NCI-H748 (cell line): Measurements from ENCODE around the gene SLC9A3.

Source experiments
- DNase-seq: peaks from one replicate; lab custom pipeline; 2025; ENCODE audit not compliant: unreplicated experiment; lab: John Stamatoyannopoulos, UW

Gene SLC9A3

DNA sequence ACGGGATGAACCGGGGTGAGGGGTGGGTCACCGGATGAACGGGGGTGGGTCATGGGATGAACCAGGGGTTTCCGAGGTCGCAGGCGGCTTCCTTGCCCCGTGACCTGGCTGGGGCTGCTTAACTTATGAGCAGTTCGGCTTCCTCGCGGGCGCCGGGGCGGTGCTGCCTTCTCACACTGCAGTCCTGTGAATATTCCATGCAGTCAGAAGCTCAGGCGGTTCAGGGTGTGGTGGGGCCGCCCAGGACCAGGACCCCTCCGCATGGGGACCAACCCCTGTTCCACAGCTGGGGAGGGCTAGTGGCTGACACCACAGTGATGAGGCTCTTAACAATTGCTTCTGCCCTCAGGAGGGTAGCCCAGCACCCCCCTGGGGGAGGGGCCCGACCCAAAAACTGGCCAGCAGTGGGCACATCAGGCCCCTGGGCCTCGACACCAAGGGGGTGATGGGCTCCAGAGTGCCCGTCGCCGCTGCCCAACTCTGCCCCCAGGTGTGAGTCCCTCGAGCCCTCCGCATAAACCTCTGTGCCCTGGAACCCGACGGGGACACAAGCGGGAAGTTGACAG, 30.9 kb upstream of the SLC9A3 start:
- no peak for DNase-seq

DNA sequence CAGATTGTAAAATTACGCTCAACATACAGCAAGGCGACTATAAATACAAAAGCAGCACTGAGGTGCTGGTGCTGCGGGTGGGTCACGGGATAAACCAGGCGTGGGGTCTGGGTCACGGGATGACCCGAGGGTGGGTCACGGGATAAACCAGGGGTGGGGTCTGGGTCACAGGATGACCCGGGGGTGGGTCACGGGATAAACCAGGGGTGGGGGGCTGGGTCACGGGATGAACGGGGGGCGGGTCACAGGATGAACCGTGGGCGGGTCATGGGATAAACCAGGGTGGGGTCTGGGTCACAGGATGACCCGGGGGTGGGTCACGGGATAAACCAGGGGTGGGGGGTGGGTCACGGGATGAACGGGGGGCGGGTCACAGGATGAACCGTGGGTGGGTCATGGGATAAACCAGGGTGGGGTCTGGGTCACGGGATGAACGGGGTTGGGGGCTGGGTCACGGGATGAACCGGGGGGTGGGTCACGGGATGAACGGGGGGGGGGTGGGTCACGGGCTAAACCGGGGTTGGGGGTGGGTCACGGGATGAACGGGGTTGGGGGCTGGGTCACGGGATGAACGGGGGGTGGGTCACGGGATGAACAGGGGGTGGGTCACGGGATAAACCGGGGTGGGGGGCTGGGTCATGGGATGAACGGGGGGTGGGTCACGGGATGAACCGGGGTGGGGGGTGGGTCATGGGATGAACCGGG, 30.2 kb upstream of the SLC9A3 start:
- DNase-seq, result no peak

DNA sequence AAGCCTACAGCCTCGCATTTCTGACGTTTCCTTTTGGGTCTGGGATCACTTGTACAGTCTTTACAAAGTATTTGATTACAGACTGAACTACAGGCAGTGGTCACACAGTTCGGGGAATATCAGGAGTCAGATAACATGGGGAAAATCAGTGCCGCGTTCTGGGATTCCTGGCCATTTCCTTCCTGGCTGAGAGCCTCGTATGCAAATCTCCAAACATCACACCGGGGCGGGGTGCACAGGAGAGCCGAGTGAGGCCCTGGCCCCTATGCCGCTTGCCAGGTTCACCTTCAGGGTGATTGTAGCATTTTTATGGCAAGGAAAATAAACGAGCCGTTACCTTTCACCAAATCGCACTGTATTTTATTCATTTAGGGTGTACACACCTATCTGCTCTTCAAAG, 29.6 kb upstream of the SLC9A3 start:
- no peak for DNase-seq

DNA sequence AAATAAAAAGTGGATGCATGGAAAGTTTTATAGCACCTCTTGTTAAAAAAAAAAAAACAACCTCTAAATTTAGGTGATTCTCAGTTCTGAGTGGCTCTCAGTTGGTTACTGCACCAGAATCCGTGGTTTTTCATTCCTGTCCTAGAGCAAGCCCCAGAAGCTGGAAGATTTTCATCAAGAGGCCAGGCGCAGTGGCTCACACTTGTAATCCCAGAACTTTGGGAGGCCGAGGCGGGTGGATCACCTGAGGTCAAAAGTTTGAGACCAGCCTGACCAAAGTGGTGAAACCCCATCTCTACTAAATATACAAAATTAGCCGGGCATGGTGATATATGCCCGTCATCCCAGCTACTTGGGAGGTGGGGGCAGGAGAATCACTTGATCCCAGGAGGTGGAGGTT, 27.2 kb upstream of the SLC9A3 start:
- no peak for DNase-seq

DNA sequence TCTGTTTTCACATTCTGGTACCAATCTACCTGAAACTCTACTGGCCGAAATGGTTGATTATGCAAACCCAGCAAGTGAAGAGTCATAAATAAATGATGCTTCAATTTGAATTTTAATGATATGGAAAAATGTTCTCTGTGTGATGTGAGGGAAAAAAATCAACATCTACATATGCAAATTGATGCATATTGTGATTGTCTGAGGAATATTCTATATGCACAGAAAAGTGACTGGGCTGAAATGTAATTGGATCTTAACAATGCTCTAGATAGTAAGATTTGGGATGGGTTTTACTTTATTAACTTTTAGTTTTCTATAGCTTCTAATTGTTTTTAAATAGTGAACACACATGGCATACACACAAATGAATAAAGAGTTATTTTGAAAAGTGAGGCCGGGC, 25.0 kb upstream of the SLC9A3 start:
- no peak for DNase-seq

DNA sequence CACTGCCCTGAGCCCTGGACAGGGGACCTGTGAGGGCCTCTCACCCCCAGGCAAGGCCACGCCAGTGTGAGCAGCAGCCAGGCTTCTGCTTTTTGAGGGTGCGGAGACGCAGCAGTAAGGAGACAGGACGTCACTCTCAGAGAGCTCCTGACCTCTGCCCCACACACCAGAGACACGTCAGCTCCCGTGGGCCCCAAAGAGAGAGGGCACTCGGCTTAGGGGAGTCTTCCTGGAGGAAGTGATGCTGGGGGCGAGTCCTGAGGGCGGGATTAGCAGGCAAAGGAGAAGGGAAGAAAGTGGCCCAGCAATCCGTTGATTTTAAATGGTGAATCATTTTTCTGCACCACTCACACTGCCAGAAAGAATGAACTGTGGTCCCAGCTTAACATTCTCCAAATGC, 24.0 kb upstream of the SLC9A3 start:
- DNase-seq, result no peak

DNA sequence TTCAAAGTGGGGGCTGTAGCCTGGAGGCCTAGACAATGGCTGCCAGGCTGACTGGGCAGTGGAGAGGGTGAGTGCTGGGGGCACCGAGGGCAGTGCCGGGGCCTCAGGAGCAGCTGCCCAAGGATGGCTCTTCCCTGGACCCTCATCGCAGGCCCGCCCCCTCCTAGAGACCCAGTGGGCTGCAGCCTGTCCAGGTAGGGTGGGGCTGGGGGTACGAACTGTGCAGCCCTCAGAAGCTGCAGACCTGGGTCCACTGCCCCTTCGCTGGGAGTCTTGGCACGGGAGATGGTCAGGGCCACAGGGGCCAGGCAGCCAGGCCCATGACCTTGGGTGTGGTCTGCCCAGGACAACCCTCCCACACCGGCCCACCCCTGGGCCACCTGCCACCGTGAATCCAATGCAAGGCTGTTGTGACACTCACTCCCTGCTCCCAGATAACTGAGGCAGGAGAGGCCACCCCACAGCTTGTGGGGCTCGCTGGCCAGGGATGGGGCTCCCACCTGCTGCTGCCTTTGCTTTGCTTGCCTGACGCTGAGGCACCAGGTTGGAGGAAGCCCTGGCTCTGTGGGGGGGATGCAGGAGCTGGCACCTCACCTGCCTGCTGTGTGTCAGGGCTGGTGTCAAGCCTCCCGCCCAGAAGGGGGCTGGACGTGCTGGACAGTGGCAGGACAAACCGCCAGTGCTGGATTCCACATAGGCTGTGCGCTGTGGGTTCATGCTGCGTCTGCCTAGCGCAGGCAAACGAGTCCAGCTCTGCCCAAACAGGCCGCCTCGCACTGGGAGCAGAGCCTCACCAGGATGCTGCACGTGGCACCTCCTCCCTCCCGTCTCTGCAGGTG, 23.1 kb upstream of the SLC9A3 start:
- DNase-seq, result no peak

DNA sequence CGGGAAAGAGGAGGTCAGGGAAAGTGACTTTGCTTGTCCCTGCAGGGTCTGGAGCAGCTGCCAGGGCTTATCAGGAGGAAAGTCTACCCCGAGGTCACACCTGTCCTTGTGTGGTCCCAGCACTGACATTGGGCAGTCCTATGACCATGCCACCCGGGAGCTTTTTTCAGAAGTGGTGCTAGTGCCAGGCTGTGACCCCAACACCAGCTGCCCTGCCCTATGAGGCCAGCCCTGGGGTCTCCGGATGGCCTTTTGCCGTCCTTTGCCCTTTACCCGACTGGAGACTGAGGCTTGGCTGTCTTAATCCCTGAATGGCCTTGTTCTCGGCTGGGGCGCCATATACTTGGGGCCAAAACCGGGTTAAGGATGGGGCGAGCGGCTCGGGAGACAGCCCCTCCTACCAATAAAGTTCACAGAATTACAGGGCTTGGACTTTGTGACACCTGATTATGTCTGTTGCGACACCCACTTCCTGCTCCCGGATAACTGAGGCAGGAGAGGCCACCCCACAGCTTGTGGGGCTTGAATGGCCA, 22.2 kb upstream of the SLC9A3 start:
- DNase-seq, result no peak

DNA sequence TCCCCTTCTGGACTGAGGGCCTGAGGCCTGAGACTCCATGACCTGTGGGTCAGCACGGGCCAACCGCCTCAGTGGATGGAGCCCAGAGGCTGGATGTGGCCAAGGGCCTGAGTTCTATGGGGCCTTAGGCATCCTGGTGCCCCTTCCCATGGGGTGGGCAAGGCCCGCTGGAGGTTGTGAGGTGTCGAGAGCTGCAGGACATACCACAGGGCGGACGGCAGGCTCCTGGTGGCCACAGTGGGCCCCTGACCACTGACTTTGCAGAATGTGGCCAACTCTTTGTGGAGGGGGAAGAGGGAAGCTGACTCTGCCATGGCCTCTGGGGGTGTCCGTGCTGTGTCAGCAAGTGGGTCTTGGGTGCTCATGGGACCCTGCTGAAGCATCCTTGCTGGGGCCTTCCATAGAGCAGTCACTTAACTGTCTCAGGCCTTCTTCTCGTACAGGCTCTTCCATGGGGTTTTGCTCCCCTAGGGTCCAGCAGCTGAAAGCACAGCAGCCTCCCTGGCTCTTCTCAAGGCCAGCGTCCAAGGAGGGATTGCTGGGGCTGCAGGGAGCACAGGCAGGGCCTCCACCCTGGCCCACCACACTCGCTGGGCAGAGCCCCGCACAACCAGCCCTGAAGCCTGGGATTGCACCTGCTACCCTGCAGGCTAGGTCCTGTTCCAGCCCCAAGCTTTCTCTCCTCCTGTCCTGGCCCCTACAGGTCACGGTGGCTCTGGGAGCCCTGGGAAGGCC, 21.6 kb upstream of the SLC9A3 start:
- no peak for DNase-seq

DNA sequence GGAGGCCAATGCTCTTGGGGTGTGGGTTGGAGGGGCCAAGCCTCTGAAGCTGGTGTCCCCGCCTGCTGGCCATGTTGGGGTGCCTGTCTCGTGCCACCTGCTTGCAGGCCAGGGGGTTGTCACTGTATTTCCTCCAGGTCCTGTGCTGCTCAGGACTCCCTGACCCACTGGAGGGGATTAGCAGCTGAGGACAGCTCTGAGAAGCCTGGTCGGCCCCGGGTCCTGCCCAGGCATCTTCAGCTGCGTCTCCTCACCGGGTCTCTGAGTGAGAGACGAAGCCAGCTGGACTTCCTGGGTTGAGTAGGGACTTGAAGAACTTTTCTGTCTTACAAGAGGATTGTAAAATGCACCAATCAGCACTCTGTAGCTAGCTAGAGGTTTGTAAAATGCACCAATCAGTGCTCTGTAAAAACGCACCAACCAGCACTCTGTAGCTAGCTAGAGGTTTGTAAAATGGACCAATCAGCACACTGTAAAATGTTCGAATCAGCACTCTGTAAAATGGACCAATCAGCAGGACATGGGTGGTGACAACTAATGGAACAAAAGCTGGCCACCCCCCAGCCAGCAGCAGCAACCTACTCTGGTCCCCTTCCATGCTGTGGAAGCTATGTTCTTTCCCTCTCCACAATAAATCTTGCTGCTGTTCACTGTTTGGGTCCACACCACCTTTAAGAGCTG, 20.6 kb upstream of the SLC9A3 start:
- DNase-seq, result no peak

DNA sequence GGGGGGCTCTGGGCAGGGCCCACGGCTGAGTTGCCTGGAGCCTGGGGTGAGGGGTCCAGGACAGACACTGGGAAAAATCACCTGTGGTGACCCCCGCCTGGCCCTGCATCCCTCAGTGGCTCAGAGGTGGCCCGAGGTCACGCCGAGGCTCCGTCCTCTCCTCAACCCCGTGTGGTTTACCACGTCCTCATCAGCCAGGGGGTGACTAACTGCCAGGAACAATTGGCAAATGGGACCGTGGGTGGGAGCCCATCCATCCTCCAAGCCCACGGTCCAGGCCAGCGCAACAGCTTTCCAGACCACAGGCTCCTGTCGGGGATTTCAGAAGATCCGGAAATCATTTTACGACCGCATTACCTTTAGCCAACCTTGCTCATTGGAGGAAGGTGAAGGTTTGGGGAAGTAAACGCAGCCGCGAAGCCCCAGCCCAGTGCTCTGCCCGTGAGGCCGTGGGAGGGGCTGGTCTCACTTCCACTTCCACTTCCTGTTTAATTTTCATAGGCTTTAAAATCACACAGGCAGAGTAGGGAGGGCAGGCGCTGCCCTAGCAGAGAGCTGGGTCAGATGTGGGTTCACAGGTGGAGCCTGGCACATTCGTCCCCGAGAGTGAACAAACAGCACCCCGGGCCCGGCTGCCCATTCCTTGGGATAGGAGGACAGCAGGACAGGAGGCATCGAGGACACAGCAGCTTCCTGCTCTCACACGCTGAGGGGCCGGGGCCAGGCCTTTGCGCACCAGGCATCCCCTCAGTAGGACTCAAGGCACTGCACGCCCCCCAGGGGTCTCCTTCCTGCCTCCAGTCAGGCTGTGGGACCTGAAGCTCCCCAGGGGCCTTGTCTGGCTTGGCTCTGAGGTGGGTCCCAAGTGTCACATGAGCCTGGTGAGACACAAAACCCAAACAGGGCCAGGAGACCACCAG, 19.8 kb upstream of the SLC9A3 start:
- no peak for DNase-seq

DNA sequence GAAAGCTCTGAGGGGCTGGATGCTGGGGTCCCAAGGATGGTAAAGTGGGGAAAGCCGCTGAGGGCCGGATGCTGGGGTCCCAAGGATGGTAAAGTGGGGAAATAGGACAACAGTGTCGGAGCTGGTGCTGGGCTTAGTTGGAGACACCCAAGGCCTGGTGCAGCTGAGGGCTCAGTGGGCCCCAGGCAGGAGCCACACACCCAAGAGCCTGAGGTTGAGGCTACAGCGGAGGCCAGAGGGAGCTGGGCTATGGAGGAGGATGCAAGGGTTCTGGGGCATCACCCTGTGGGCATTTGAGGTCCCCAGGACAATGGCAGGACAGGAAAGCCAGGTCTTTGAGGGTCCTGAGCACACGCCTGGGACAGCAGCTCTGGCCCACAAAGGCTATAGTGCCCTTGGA, 19.1 kb upstream of the SLC9A3 start:
- no peak for DNase-seq

DNA sequence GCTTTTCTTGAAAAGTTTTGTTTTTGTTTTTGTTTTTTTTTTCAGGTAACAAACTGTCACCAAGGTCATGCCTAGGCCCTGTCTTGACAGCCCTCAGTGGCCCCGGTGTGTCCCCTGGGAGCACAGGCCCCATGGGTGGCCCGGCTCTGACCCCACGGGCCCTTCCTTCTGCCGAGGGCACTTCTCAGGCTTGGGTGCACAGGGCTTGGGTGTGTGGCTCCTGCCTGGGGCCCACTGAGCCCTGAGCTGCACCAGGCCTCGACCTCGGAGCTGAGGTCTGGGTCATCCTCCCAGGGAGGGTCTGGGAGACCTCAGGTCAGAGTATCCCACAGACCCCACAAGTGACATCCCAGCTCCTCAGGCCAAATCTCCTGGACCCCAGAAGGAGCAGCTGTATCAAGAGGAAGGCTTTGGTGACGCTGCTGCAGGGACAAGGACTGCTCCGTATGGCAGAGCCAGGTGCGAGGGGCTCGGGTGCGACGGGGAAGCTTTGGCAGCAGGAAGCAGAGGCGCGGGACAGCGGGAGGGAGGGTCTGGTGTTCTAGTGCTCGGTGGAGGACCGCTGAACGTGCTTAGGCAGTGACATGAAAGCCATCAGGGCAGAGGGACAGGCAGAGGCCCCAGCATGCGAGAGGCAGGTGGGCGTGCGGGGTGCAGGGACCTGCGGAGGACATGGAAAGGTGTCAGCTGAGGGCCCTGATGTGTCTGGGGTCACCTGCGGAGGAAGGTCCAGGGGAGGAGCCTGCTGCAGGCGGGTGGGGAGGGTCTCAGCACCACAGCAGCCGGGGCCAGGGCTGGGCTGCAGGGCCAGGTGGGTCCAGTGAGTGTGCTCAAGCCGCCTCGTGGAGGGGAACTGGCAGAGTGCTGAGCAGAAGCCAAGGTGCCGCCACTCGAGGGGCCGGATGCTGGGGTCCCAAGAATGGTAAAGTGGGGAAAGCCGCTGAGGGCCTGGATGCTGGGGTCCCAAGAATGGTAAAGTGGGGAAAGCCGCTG, 18.4 kb upstream of the SLC9A3 start:
- no peak for DNase-seq

DNA sequence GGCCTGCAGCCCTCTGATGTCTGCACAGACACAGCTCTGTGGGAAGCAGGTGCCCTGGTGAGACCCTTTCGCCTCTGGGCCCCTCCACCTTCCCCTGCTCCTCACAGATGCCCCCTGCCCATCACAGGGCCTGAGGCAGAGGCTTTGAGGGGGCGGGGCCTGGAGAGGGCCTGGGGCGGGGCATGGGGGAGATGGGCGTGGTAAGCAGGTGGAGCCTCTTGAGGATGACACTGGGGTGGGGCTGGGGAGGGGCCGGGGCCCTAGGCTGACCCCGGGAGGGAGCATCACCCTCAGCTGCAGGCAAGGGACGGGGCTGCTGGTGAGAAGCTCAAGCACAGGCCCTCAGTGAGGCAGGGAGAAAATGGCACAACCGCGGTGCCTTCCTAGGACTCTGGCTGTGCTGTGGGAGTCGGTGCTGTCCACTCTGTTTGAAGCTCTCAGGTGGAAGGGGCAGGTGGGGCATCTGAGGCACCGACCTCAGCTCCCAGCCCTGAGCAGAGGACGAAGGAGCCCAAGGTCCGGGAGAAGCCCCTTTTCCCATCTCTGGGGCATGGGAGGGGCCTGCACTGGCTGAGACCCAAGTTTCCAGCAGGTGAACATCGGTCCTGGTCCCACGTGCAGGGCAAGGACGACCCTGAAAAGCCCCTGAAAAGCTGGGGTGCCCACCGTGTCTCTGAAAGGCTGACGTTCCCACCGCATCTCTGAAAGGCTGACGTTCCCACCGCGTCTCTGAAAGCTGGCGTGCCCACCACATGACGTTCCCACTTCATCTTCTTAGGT, 17.5 kb upstream of the SLC9A3 start:
- DNase-seq, result no peak

DNA sequence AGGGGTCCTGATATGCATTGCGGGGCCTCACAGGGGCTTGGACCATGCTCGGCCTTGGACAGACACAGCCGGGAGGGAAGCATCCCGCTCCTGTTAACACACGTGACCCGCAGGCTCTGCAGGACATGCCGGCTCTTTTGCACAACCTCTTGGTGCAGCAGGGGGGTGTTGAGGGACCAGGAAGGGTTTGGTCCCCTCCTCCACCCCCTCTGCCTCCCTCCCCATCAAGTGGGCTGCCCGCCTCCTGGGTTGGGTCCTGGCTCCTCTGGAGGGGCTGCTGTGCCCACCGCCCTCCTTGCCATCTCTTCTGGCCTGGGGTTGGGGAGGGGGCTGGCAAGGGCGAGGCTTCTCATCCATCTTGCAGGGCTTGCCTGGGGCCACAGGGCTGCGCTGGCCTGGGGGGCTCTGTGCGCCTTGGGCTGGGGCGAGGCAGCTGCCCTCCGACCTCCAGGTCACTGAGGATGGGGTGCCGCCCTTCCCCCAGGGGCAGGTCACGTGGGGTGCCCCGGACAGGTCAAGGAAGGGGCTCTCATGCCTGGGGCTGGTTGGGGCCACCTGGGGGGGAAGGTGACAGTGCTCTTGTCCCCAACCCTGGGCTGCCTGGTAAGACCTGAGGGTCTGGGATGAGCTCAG, 16.8 kb upstream of the SLC9A3 start:
- DNase-seq, result no peak

DNA sequence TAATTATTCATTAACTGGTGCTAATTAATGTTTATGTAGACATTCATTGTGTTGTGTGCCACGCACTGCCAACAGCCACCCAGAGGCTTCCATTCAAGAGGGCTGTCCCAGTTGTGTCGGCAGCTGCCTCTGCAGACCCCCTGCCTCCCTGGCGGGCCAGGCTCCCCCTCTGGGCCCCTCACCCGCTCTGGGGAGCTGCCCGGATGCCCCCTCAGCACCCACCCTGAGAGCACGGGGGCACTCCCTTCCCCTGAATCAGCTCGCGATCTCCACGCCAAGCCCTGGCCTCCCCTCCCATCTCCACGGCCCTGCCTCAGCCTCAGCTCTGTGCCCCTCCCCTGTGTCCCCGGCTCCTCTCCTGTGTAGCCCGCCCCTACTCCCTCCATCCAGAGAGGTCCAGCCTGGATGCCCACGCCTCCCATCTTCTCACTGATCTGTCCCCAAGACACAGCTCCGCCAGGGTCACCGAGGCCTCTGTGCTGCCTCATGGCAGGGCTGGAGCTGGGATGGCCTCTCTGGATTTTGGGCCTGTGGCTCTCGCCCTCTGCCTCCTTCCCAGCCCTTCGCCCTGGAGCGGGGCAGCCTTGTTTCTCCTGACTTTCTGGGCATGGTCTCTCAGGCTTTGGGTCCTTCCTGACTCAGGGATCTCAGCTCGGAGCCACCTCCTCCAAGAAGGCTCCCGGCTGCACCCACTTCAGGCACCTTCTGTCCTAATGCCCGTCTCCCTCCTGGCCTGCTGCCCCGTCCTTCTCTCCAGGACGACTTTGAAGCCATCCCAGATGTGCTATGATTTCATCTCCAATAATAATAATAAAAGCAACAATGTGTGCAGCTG, 16.0 kb upstream of the SLC9A3 start:
- peak; percentile 71 for DNase-seq
